GM10266 (cell line): ENCODE results near the gene KCNMB1.

Source experiments
- DNase-seq: peaks from one replicate; pipeline ENCODE4 v3.0.0; 2012; ENCODE audit errors: extremely low spot score
- TF ChIP-seq, protein P1 (sequence below): IDR thresholded peaks from 2 replicates; pipeline ENCODE4 v1.5.1; 2012; ENCODE audit warnings: mild to moderate bottlenecking, low read depth; ENCODE audit not compliant: control insufficient read depth, insufficient read depth; ENCODE audit errors: missing control alignments

The KCNMB1 gene

DNA sequence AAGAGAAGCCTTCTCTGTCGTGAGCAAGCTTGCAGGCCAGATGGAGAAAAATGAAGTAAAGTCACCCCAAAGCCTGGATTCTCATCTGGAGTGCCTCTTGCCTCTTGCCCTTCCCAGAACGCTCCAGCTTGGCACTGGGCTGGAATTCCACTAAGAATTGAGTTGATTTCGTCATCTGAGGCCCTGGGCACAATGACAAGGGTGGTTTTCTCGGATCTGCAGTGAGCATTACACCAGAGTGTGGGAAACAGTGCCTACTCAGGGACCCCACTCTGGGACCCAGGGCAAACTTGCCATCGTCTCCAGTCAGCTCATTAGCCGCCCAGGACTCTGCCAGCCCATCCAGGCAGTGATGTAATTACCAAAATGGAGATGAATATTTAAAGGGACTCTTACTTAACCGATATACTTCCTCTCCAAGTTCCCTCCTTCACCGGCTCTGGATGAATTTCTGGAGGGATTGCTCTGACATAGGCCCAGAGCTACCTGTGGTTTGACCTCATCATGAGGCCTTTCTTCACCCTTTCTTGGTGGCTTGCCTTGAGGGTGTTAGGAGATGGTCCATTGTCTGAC, 46.9 kb downstream of the KCNMB1 start:
- TF ChIP-seq, protein P1, sequence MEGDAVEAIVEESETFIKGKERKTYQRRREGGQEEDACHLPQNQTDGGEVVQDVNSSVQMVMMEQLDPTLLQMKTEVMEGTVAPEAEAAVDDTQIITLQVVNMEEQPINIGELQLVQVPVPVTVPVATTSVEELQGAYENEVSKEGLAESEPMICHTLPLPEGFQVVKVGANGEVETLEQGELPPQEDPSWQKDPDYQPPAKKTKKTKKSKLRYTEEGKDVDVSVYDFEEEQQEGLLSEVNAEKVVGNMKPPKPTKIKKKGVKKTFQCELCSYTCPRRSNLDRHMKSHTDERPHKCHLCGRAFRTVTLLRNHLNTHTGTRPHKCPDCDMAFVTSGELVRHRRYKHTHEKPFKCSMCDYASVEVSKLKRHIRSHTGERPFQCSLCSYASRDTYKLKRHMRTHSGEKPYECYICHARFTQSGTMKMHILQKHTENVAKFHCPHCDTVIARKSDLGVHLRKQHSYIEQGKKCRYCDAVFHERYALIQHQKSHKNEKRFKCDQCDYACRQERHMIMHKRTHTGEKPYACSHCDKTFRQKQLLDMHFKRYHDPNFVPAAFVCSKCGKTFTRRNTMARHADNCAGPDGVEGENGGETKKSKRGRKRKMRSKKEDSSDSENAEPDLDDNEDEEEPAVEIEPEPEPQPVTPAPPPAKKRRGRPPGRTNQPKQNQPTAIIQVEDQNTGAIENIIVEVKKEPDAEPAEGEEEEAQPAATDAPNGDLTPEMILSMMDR: no peak
- DNase-seq: no peak

DNA sequence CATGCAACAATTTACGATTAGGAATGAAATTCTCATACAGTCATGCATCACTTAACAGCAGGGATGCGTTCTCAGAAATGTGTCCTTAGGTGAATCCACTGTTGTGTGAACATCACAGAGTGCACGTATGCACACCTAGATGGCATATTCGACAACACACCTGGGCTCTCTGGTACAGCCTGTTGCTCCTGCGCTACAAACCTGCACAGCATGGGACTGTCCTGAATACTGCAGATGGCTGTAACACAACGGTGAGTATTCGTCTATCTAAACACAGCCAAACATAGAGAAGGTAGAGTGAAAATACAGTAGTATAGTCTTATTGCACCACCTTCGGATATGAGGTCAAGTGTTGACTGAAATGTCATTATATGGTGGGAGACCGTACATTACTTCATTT, 47.6 kb downstream of the KCNMB1 start:
- TF ChIP-seq, protein P1: no peak
- no peak for DNase-seq

DNA sequence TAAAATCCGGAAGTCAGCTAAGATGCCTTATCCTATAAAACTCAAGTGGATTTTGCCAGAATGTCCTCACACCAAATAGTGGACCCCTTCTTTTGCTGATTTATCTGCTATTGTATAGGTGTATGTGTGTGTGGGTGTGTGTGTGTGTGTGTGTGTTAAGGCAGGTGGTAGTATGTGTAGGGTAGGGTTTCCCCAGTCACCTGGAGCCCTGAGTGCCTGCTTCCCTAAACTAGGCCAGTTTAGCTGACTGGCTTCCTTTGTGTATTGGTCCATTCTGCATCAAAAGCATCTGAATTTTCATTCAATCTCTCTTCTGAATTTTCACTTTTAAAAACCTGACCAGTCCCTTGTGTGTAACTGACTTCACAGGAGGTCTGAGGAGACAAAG, 49.4 kb downstream of the KCNMB1 start:
- TF ChIP-seq, protein P1: no peak
- no peak for DNase-seq

DNA sequence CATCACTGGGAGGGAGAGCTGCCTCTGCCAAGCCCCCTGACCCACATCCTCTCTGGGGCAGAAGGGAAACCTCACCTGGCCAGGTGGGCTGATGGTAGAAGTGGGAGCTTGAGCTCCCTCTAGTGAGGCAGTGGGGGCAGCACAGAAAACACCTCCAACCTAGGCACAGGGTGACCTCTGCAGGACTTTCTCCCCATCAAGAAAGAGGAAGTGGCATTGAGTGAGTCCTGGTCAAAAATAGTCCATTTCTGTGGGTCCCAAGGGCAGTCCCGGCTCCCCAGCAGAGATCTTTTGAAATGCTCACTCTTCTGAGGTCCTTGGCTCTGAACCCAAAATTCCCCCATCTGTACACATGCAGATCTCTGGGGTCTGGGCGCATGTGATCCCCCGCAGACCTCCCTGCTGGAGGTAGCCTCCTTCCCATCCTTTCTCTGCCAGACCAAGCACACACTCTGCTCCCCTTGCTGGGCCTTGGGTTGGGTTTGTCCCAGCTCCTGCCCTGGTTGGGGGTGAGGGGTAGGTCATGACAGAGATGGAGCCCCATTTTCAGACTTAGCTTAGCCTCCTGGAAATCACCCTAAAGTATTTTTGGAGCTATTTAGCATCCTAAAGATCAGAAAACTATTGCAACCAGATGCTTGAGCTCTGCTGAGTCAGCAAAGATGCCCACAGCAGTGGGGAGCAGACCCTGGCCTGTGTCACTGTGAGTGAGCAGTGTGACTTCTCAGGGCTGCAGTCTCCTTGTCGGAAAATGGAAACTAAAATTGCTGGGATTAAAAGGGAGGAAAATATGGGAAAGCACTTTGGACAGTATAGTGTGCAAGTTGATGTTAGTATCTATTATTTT, 50.0 kb downstream of the KCNMB1 start:
- DNase-seq: peak; percentile 74
- TF ChIP-seq, protein P1: peak; percentile 99

DNA sequence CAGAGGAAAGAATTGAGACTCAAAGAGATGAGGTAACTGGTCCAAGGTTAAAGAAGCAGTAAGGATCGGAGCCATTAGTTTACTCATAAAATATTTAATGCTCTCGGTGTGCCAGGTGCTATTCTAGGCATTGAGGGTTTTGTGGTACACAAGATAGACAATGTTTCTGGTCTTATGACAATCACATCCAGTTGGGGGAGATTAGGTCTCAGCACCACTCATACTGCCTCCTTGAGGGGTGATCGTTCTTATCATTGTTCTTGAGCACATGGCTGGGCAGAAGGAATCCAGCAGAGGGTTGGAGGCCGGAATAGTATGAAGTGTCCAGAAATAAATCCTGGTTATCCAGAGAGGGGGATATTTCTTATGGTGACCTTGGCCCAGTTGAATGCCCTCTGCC, 50.9 kb downstream of the KCNMB1 start:
- TF ChIP-seq, protein P1: no peak
- DNase-seq: no peak

DNA sequence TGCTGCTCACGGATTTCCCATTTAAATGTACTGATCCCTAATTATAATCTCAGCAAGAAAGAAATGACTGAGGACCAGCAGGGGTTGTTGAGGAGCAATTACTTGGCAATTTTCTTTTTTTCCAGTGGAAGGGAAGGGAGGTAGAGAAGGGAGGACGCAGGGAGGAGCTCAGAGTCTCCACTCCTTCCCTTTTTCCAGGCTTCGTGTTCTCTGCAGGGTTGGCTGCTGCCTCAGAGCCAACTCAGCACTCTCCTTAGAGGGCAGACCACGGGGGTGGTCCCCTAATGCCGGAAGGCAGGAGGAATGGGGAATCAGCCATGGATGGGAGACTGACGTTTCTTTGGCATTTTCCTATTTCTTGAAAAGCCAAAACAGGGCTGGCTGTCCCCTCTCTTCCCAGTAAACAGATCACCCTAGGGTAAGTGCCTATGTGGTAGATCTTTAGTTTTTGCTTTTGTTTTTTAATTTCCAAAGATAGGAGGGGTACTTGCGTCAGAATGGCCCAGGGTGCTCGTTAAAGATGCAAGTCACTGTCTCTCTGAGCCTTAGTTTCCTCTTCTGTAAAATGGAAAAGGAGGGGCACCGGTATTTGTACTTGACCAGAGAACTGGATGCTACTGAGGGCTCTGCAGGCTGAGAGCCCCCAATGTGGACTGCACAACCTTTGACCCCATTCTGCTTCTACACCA, 52.0 kb downstream of the KCNMB1 start:
- no peak for DNase-seq
- TF ChIP-seq, protein P1: no peak
